GM12892 (cell line): ENCODE data around the gene ACSF3.

ENCODE experiments used
- POLR2AphosphoS5 ChIP-seq: IDR thresholded peaks from 2 replicates; pipeline ENCODE4 v1.6.1; 2011; ENCODE audit warnings: low read depth, low read length, control low read depth
- TAF1 ChIP-seq: IDR thresholded peaks from 2 replicates; pipeline ENCODE4 v1.6.1; 2011; ENCODE audit warnings: low read depth, mild to moderate bottlenecking, control low read depth, low read length, borderline replicate concordance

DNA sequence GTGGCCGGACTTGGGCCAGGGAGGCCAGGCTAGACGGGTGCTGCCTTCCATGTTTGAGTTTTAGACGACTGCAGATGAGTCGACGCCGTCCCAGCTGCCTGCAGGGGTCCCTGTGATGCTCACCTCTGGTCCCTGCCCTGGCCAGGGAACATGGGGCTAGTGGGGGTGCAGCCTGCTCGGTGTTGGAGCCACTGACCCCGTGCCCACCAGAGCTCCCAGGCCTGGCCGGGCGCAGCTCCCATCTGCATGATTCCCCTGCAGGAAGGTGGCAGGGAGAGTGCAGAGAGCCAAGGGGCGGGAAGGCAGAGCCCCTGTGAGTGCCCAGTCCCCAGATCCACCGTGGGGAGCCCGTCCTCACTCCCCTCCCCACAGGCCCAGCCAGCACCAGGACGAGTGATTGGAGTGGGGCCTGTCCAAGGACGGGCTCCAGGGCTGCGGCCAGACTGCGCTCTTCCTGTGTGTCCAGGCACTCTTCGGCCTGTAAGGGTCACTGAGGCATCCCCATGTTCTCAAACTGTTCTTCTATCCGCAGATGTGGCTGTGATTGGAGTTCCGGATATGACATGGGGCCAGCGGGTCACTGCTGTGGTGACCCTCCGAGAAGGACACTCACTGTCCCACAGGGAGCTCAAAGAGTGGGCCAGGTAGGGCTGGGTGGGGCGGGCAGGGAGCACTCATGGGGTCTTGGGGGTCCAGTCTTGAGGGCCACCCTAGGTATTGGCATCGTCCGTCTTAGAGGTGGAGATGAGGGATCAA, 51.9 kb downstream of the ACSF3 start:
- TF ChIP-seq POLR2AphosphoS5 = no peak
- TF ChIP-seq TAF1 = no peak
